H1 (cell line): Measurements from ENCODE around the gene DISC1. TPM values are rescaled to one million over a fixed set of nuclear protein-coding genes. Genes with fewer than 3 reads are reported as not detected.

Source experiments
- CTCF ChIA-PET: fragments of 300-600 bp; sonication (Branson Sonifier 250); formaldehyde crosslinking; loops from one replicate; lab custom pipeline; 2021; ENCODE audit not compliant: partially characterized antibody; lab: Charles Lee
- POLR2A ChIA-PET: fragments of 300-600 bp; sonication (Branson Sonifier 250); formaldehyde crosslinking; loops from one replicate; lab custom pipeline; 2021; ENCODE audit warnings: inconsistent platforms; ENCODE audit not compliant: partially characterized antibody; lab: Charles Lee
- DNase-seq, 2 experiments: peaks; one replicate each; pipeline versions ENCODE4 v3.0.0 to v3.0.0-alpha.2; 2010 to 2022; ENCODE audit warnings: low spot score in 2 of 2, low read depth in 1 of 2, mixed read lengths in 1 of 2
- FAIRE-seq: peaks from 2 replicates; lab custom pipeline; 2011; peaks lifted over from hg19 to GRCh38; lab: Jason Lieb, UNC
- H2AFZ ChIP-seq: 2 replicates; pipeline ENCODE4 v1.8.1; 2012; ENCODE audit warnings: low read length, inconsistent platforms
- H2AK5ac ChIP-seq: 2 replicates; pipeline ENCODE4 v1.6.1; 2013; ENCODE audit warnings: low read depth, low read length
- H2BK120ac ChIP-seq: replicated peaks from 2 replicates; pipeline ENCODE3; 2013; ENCODE audit warnings: low read depth, low read length, inconsistent platforms
- H2BK12ac ChIP-seq: 2 replicates; pipeline ENCODE4 v1.6.1; 2013; ENCODE audit warnings: low read depth, low read length
- H2BK15ac ChIP-seq: 2 replicates; pipeline ENCODE4 v1.6.1; 2013; ENCODE audit warnings: low read length
- H2BK20ac ChIP-seq: 2 replicates; pipeline ENCODE4 v1.6.1; 2013; ENCODE audit warnings: low read length
- H2BK5ac ChIP-seq: 2 replicates; pipeline ENCODE4 v1.6.1; 2013; ENCODE audit warnings: low read depth, low read length
- H3K14ac ChIP-seq: 2 replicates; pipeline ENCODE4 v1.6.1; 2013; ENCODE audit warnings: inconsistent platforms; ENCODE audit not compliant: insufficient read length
- H3K18ac ChIP-seq: 2 replicates; pipeline ENCODE4 v1.6.1; 2013; ENCODE audit warnings: low read length; ENCODE audit errors: extremely low read depth
- H3K23ac ChIP-seq: 2 replicates; pipeline ENCODE4 v1.6.1; 2013; ENCODE audit warnings: inconsistent platforms; ENCODE audit not compliant: insufficient read length
- H3K23me2 ChIP-seq: 2 replicates; pipeline ENCODE4 v1.6.1; 2013; ENCODE audit warnings: low read depth, low read length
- H3K27ac ChIP-seq: 2 replicates; pipeline ENCODE4 v1.6.1; 2011; ENCODE audit warnings: low read depth, low read length, inconsistent platforms
- H3K27me3 ChIP-seq, 4 experiments: replicated peaks in 1 of 4; 1 replicate in 1 of 4; 2 replicates in 3 of 4; pipeline versions ENCODE4 v1.6.1 to v1.8.1; 2011 to 2013; ENCODE audit warnings: low read length in 3 of 4, mild to moderate bottlenecking in 3 of 4, inconsistent platforms in 2 of 4, mixed read lengths in 2 of 4, moderate library complexity in 1 of 4; ENCODE audit not compliant: control insufficient read depth in 3 of 4, insufficient read depth in 3 of 4; ENCODE audit errors: extremely low read depth in 1 of 4
- H3K36me3 ChIP-seq, 4 experiments: 2 replicates each; pipeline versions ENCODE4 v1.6.1 to v1.8.1; 2011 to 2013; ENCODE audit warnings: mild to moderate bottlenecking in 4 of 4, low read length in 3 of 4, moderate library complexity in 2 of 4, control low read depth in 1 of 4, inconsistent platforms in 1 of 4; ENCODE audit not compliant: insufficient read depth in 4 of 4, control insufficient read depth in 2 of 4
- H3K4ac ChIP-seq: replicated peaks from 2 replicates; pipeline ENCODE3; 2013; ENCODE audit warnings: low read length, low read depth, mixed read lengths, inconsistent platforms; ENCODE audit not compliant: insufficient read length
- H3K4me1 ChIP-seq, 4 experiments: replicated peaks in 1 of 4; 1 replicate in 1 of 4; 2 replicates in 3 of 4; pipeline versions ENCODE4 v1.6.1 to v1.8.1; 2011 to 2013; ENCODE audit warnings: low read length in 3 of 4, inconsistent platforms in 2 of 4, mixed read lengths in 1 of 4; ENCODE audit not compliant: insufficient read depth in 4 of 4, control insufficient read depth in 3 of 4
- H3K4me2 ChIP-seq, 2 experiments: 2 replicates each; pipeline versions ENCODE4 v1.6.1 to v1.8.1; 2011 to 2013; ENCODE audit warnings: low read depth in 2 of 2, low read length in 2 of 2, control low read depth in 1 of 2, inconsistent platforms in 1 of 2, mild to moderate bottlenecking in 1 of 2; ENCODE audit not compliant: insufficient read depth in 1 of 2
- H3K4me3 ChIP-seq, 4 experiments: fragments of 200-600, 300-600 bp in 1 of 4; sonication (generic), shearing (Covaris generic), sonication (Bioruptor Twin) in 1 of 4; 2 replicates each; pipeline versions ENCODE4 v1.5.1 to v1.8.1; 2011 to 2016; ENCODE audit warnings: low read length in 4 of 4, low read depth in 3 of 4, control low read depth in 2 of 4, inconsistent platforms in 2 of 4, mild to moderate bottlenecking in 2 of 4, mixed read lengths in 1 of 4, moderate library complexity in 1 of 4; ENCODE audit not compliant: insufficient read depth in 2 of 4; ENCODE audit errors: extremely low read depth in 1 of 4
- H3K56ac ChIP-seq: replicated peaks from 2 replicates; pipeline ENCODE3; 2013; ENCODE audit warnings: low read depth, mild to moderate bottlenecking, mixed read lengths, low read length, inconsistent platforms; ENCODE audit not compliant: insufficient read length
- H3K79me1 ChIP-seq: 2 replicates; pipeline ENCODE4 v1.6.1; 2013; ENCODE audit warnings: low read depth, low read length, control low read depth
- H3K79me2 ChIP-seq, 2 experiments: 2 replicates each; pipeline versions ENCODE4 v1.6.1 to v1.8.1; 2012 to 2013; ENCODE audit warnings: low read length in 2 of 2, mild to moderate bottlenecking in 2 of 2, inconsistent platforms in 1 of 2; ENCODE audit not compliant: insufficient read depth in 2 of 2, control insufficient read depth in 1 of 2
- H3K9ac ChIP-seq, 4 experiments: replicated peaks in 1 of 4; 1 replicate in 1 of 4; 2 replicates in 3 of 4; pipeline versions ENCODE4 v1.6.1 to v1.8.1; 2011 to 2013; ENCODE audit warnings: low read depth in 3 of 4, low read length in 3 of 4, control low read depth in 2 of 4, mild to moderate bottlenecking in 2 of 4, moderate library complexity in 2 of 4, inconsistent platforms in 1 of 4; ENCODE audit errors: extremely low read depth in 1 of 4
- H3K9me3 ChIP-seq, 2 experiments: 2 replicates each; pipeline versions ENCODE4 v1.6.1 to v1.8.1; 2012 to 2013; ENCODE audit warnings: mild to moderate bottlenecking in 2 of 2, moderate library complexity in 2 of 2, control low read depth in 1 of 2, inconsistent platforms in 1 of 2, low read depth in 1 of 2, low read length in 1 of 2, mixed read lengths in 1 of 2; ENCODE audit not compliant: insufficient read depth in 2 of 2
- H4K20me1 ChIP-seq, 2 experiments: replicated peaks in 1 of 2; 2 replicates each; pipeline versions ENCODE3 to v1.8.1; 2011 to 2013; ENCODE audit warnings: inconsistent platforms in 2 of 2, low read length in 2 of 2, mild to moderate bottlenecking in 1 of 2; ENCODE audit not compliant: insufficient read depth in 2 of 2, control insufficient read depth in 1 of 2
- H4K5ac ChIP-seq: 2 replicates; pipeline ENCODE4 v1.6.1; 2013; ENCODE audit warnings: low read length, low read depth, mixed read lengths, inconsistent platforms; ENCODE audit not compliant: insufficient read length
- H4K8ac ChIP-seq: 2 replicates; pipeline ENCODE4 v1.8.0; 2013; ENCODE audit warnings: mild to moderate bottlenecking, moderate library complexity, low read length, inconsistent platforms; ENCODE audit not compliant: insufficient read depth; ENCODE audit errors: extremely low read depth
- H4K91ac ChIP-seq: replicated peaks from 2 replicates; pipeline ENCODE3; 2013; ENCODE audit warnings: low read length, mixed read lengths, inconsistent platforms; ENCODE audit not compliant: insufficient read length
- EZH2 ChIP-seq: fragments of 200-600 bp; sonication (generic); IDR thresholded peaks from 2 replicates; pipeline ENCODE4 v1.7.1; 2012; ENCODE audit warnings: low read depth, mild to moderate bottlenecking, moderate library complexity, low read length, inconsistent platforms; ENCODE audit not compliant: severe bottlenecking
- WGBS, 2 experiments: shearing (Covaris generic) in 1 of 2; methylation state at CpG; one replicate each; pipeline versions ENCODE4 v1.1.6 to v1.1.7; 2013 to 2015; ENCODE audit warnings: low lambda C conversion rate in 2 of 2, mixed read lengths in 2 of 2, inconsistent platforms in 1 of 2, low coverage in 1 of 2, missing lambda C conversion rate in 1 of 2; ENCODE audit not compliant: insufficient replicate concordance in 2 of 2, insufficient coverage in 1 of 2, insufficient read length in 1 of 2; ENCODE audit errors: extremely low coverage in 1 of 2, missing lambda C conversion rate in 1 of 2; 5-methylcytosine and 5-hydroxymethylcytosine counted together
- polyA plus RNA-seq, 7 experiments: library from polyadenylated mRNA; depleted of rRNA in 3 of 7; stranded (reverse) in 5 of 7; unstranded in 2 of 7; fragments of >200 nt in 5 of 7; fragments of 200-250 nt in 2 of 7; gene quantifications; 1 replicate in 5 of 7; 2 replicates in 1 of 7; 4 replicates in 1 of 7; pipeline versions ENCODE4 v1.2.1 to v1.2.3, GENCODE V29; 2011 to 2013; ENCODE audit warnings: missing spikeins in 2 of 7, mixed read lengths in 2 of 7
- total RNA-seq: library from RNA; stranded (reverse); fragmentation: NEBNext Ultra II Directional; extraction: Animal tissue kit (Norgen Biotek cat#: 25700); gene quantifications from 2 replicates; pipeline ENCODE4 v1.2.1, GENCODE V29; 2021

Gene DISC1
- total and polyA plus RNA-seq, 2 of the 8 experiments (the other 6 are each of a cell fraction or from before 2014, with no cell fraction given) = 1.1 to 3.5 TPM

GRCh38 chr1:231761747-231762541 is 135.4 kb downstream of the DISC1 start:
- H2BK120ac ChIP-seq = no peak overlapping the region
- no peak overlapping the region for H2AFZ ChIP-seq
- H3K4me2 ChIP-seq = no peak overlapping the region
- H3K18ac ChIP-seq = no peak overlapping the region
- no peak overlapping the region for H2AK5ac ChIP-seq
- no peaks in the 10 kb centered on the region for H3K23me2 ChIP-seq
- H3K27me3 ChIP-seq = no peaks in the 10 kb centered on the region; a peak in 1 of 7 replicates
- H2BK20ac ChIP-seq = no peak overlapping the region
- H2BK12ac ChIP-seq = no peak overlapping the region
- H3K4me1 ChIP-seq = no peaks in the 10 kb centered on the region
- no peak overlapping the region for H4K8ac ChIP-seq
- FAIRE-seq (no peak), DNase-seq (no peak)
- H4K20me1 ChIP-seq = no peaks in the 10 kb centered on the region
- no peaks in the 10 kb centered on the region for H3K36me3 ChIP-seq
- no peaks in the 10 kb centered on the region for H3K79me1 ChIP-seq
- TF ChIP-seq EZH2 = no peak
- WGBS, 2 experiments = 85% methylated on average over 5 of the region's 6 CpGs; no CpG with 5 or more reads in 1 of the 2 experiments
- no peak overlapping the region for H3K27ac ChIP-seq
- H3K4ac ChIP-seq = no peak overlapping the region
- H3K4me3 ChIP-seq = no peak overlapping the region
- H3K23ac ChIP-seq = no peak overlapping the region
- no peak overlapping the region for H3K14ac ChIP-seq
- H3K9me3 ChIP-seq = no peaks in the 10 kb centered on the region
- CTCF ChIA-PET = interaction anchor here (0.7 to 1.1 kb wide), 2 partner anchors 39 to 80 kb away, joined by 3 read pairs; no protein-coding TSS in a partner anchor
- no peak overlapping the region for H2BK5ac ChIP-seq
- H3K79me2 ChIP-seq = no peaks in the 10 kb centered on the region
- H3K9ac ChIP-seq = no peak overlapping the region
- H3K56ac ChIP-seq = no peak overlapping the region
- no peak overlapping the region for H4K91ac ChIP-seq
- POLR2A ChIA-PET = no interaction called here
- no peak overlapping the region for H2BK15ac ChIP-seq
- H4K5ac ChIP-seq = no peak overlapping the region
